H54 (cell line): Measurements from ENCODE around the gene TSPAN14.
"Not testable (repeated sequence)": the region's sequence is repeated elsewhere in the genome, so short reads cannot be mapped to it uniquely, and the experiment has no call there.

Experiments
- DNase-seq: peaks from one replicate; pipeline ENCODE4 v3.0.0; 2011; ENCODE audit warnings: low spot score, mixed read lengths; ENCODE audit not compliant: insufficient read length
- FAIRE-seq: peaks from 3 replicates; lab custom pipeline; 2011; peaks lifted over from hg19 to GRCh38; lab: Jason Lieb, UNC
- POLR2A ChIP-seq: IDR thresholded peaks from 2 replicates; pipeline ENCODE4 v1.6.1; 2011; ENCODE audit warnings: low read depth, mild to moderate bottlenecking, low read length

Gene TSPAN14

GRCh38 chr10:80538481-80539185 is 84.5 kb downstream of the TSPAN14 start:
- FAIRE-seq (no peak), DNase-seq (no peak)
- no peak for TF ChIP-seq POLR2A

GRCh38 chr10:80539421-80540031 is 85.4 kb downstream of the TSPAN14 start:
- no peak for TF ChIP-seq POLR2A
- no peak for FAIRE-seq
- no peak for DNase-seq

- DNase-seq (no peak), FAIRE-seq (no peak)
- TF ChIP-seq POLR2A = no peak
Observed at GRCh38 chr10:80540136-80540535, 86.0 kb downstream of the TSPAN14 start.

GRCh38 chr10:80540618-80540980 is 86.5 kb downstream of the TSPAN14 start:
- no peak for FAIRE-seq
- no peak for TF ChIP-seq POLR2A
- no peak for DNase-seq

GRCh38 chr10:80540981-80541750 is 87.1 kb downstream of the TSPAN14 start:
- no peak for DNase-seq
- TF ChIP-seq POLR2A = no peak
- FAIRE-seq = no peak

- TF ChIP-seq POLR2A = no peak
- no peak for DNase-seq
- FAIRE-seq = no peak
Observed at GRCh38 chr10:80542053-80542452, 87.9 kb downstream of the TSPAN14 start.

- no peak for TF ChIP-seq POLR2A
- DNase-seq = no peak
- no peak for FAIRE-seq
Observed at GRCh38 chr10:80542652-80543318, 88.7 kb downstream of the TSPAN14 start.

- DNase-seq, FAIRE-seq: not testable (repeated sequence)
Observed at GRCh38 chr10:80543319-80543672, 89.2 kb downstream of the TSPAN14 start.

- TF ChIP-seq POLR2A = no peak
- no peak for FAIRE-seq
- DNase-seq = no peak
Observed at GRCh38 chr10:80544316-80544953, 90.3 kb downstream of the TSPAN14 start.

- no peak for TF ChIP-seq POLR2A
- FAIRE-seq (no peak), DNase-seq (no peak)
Observed at GRCh38 chr10:80545258-80545881, 91.3 kb downstream of the TSPAN14 start.

- TF ChIP-seq POLR2A = no peak
- no peak for DNase-seq
Observed at GRCh38 chr10:80552151-80552646, 98.1 kb downstream of the TSPAN14 start.

GRCh38 chr10:80553436-80553835 is 99.3 kb downstream of the TSPAN14 start:
- TF ChIP-seq POLR2A = no peak
- FAIRE-seq (no peak), DNase-seq (no peak)

More at GRCh38 chr10:80552151-80552646, 98.1 kb downstream of the TSPAN14 start:
- FAIRE-seq = no peak

GRCh38 chr10:80554050-80554449 is 99.9 kb downstream of the TSPAN14 start:
- TF ChIP-seq POLR2A = no peak
- FAIRE-seq (no peak), DNase-seq (no peak)
